Natural killer cell (primary cell): ENCODE measurements around the gene ZNF385C. TPM values are rescaled to one million over a fixed set of nuclear protein-coding genes. Genes with fewer than 3 reads are reported as not detected.

Source experiments
- ATAC-seq, 3 donors: fragments of 150-1000 bp in 2 of 3; fragments of 200-7000 bp in 1 of 3; cut with Tn5 transposase; 1 replicate in 1 of 3; 2 replicates in 2 of 3; pipeline ENCODE4 v1.10.0; 2021; ENCODE audit warnings: mild to moderate bottlenecking in 2 of 3, moderate library complexity in 2 of 3
- DNase-seq, 2 donors: peaks; one replicate each; pipeline versions ENCODE4 v3.0.0 to v3.0.0-alpha.2; 2013 to 2021; ENCODE audit warnings: mixed read lengths in 1 of 2
- H3K27ac ChIP-seq: one replicate; pipeline ENCODE4 v1.5.1; 2013; ENCODE audit warnings: mild to moderate bottlenecking, low read length
- H3K27me3 ChIP-seq: one replicate; pipeline ENCODE4 v1.6.1; 2013; ENCODE audit warnings: low read length; ENCODE audit not compliant: control insufficient read depth, insufficient read depth
- H3K36me3 ChIP-seq: one replicate; pipeline ENCODE4 v1.6.1; 2013; ENCODE audit warnings: low read length; ENCODE audit not compliant: control insufficient read depth, insufficient read depth
- H3K4me1 ChIP-seq: one replicate; pipeline ENCODE4 v1.6.1; 2013; ENCODE audit warnings: low read length; ENCODE audit not compliant: control insufficient read depth, insufficient read depth
- H3K4me3 ChIP-seq: one replicate; pipeline ENCODE4 v1.5.1; 2013; ENCODE audit warnings: low read length
- H3K9me3 ChIP-seq: one replicate; pipeline ENCODE4 v1.6.1; 2013; ENCODE audit warnings: low read length; ENCODE audit not compliant: control insufficient read depth, insufficient read depth
- H3K27ac Mint-ChIP-seq, 2 donors: one replicate each; pipeline ENCODE4 v1.8.0; 2022; ENCODE audit warnings: mild to moderate bottlenecking in 2 of 2, mixed read lengths in 2 of 2, moderate library complexity in 1 of 2
- H3K27me3 Mint-ChIP-seq, 2 donors: one replicate each; pipeline ENCODE4 v1.8.0; 2022; ENCODE audit warnings: low read depth in 2 of 2, mixed read lengths in 2 of 2
- H3K36me3 Mint-ChIP-seq: one replicate; pipeline ENCODE4 v1.8.0; 2022; ENCODE audit warnings: mixed read lengths
- H3K4me1 Mint-ChIP-seq, 2 donors: one replicate each; pipeline ENCODE4 v1.8.0; 2022; ENCODE audit warnings: mixed read lengths in 2 of 2
- H3K4me3 Mint-ChIP-seq: one replicate; pipeline ENCODE4 v1.8.0; 2022; ENCODE audit warnings: mild to moderate bottlenecking, moderate library complexity, mixed read lengths
- H3K9me3 Mint-ChIP-seq, 2 donors: one replicate each; pipeline ENCODE4 v1.8.0; 2022; ENCODE audit warnings: mixed read lengths in 2 of 2
- CTCF ChIP-seq: fragments of 200-600 bp; IDR thresholded peaks from one replicate; pipeline ENCODE4 v1.8.0; 2022; ENCODE audit warnings: antibody characterized with exemption
- WGBS: methylation state at CpG from one replicate; pipeline ENCODE4 v1.1.7; 2013; ENCODE audit warnings: missing lambda C conversion rate; ENCODE audit not compliant: insufficient coverage; 5-methylcytosine and 5-hydroxymethylcytosine counted together
- intact Hi-C: fragments of 100-400 bp; cut with micrococcal nuclease; formaldehyde crosslinking; loops from one replicate; pipeline ENCODE4 v1.14.2; 2022
- total RNA-seq, 4 donors: library from RNA; stranded (reverse); fragments of 120-200 nt in 1 of 4; gene quantifications; one replicate each; pipeline versions ENCODE4 v1.2.3 to v1.2.4, GENCODE V29; 2013 to 2022

The ZNF385C gene
- total RNA-seq, 3 donors from 2014 or later (not counting 1 experiment from before 2014, with no cell fraction given), result 0.28 TPM; not detected in 2

- intact Hi-C loops, result no loop called here
- Histone ChIP-seq H3K27me3 (no peaks in the 10 kb centered on the region), H3K9me3 (no peaks in the 10 kb centered on the region), H3K27ac (no peak overlapping the region), H3K4me3 (no peak overlapping the region), H3K36me3 (no peaks in the 10 kb centered on the region), H3K4me1 (no peaks in the 10 kb centered on the region)
- H3K27me3 Mint-ChIP-seq, result peaks cover 0 to 4% of the 10 kb centered on the region in 2 donors
- no peak overlapping the region for H3K27ac Mint-ChIP-seq
- DNase-seq, result no peak
- no peaks in the 10 kb centered on the region for H3K9me3 Mint-ChIP-seq
- TF ChIP-seq CTCF, result no peak
- no peak overlapping the region for H3K4me3 Mint-ChIP-seq
- no peak for ATAC-seq
- 93% methylated on average over 19 of the region's 20 CpGs for WGBS
- H3K36me3 Mint-ChIP-seq, result no peaks in the 10 kb centered on the region
- H3K4me1 Mint-ChIP-seq, result no peaks in the 10 kb centered on the region
Observed at GRCh38 chr17:42087736-42088705, 10.3 kb downstream of the ZNF385C start.

- 92% methylated on average over 4 of the region's 7 CpGs for WGBS
- no peak for TF ChIP-seq CTCF
Observed at GRCh38 chr17:42087042-42087701, 11.1 kb downstream of the ZNF385C start.

GRCh38 chr17:42081516-42082129 is 16.6 kb downstream of the ZNF385C start:
- WGBS, result 85% methylated on average over 9 of the region's 9 CpGs
- H3K27me3 ChIP-seq, result no peaks in the 10 kb centered on the region

More at GRCh38 chr17:42087042-42087701, 11.1 kb downstream of the ZNF385C start:
- no peaks in the 10 kb centered on the region for H3K4me1 Mint-ChIP-seq
- Histone ChIP-seq H3K9me3 (no peaks in the 10 kb centered on the region), H3K27ac (no peak overlapping the region), H3K4me3 (no peak overlapping the region), H3K36me3 (no peaks in the 10 kb centered on the region), H3K4me1 (no peaks in the 10 kb centered on the region), H3K27me3 (no peaks in the 10 kb centered on the region)
- no peak overlapping the region for H3K4me3 Mint-ChIP-seq
- intact Hi-C loops, result no loop called here
- no peak for DNase-seq
- H3K36me3 Mint-ChIP-seq, result no peaks in the 10 kb centered on the region
- no peak overlapping the region for H3K27ac Mint-ChIP-seq
- peaks cover 0 to 4% of the 10 kb centered on the region in 2 donors for H3K27me3 Mint-ChIP-seq
- no peaks in the 10 kb centered on the region for H3K9me3 Mint-ChIP-seq
- no peak for ATAC-seq

More at GRCh38 chr17:42081516-42082129, 16.6 kb downstream of the ZNF385C start:
- no peak overlapping the region for H3K4me3 Mint-ChIP-seq
- no peaks in the 10 kb centered on the region for H3K9me3 Mint-ChIP-seq
- H3K36me3 Mint-ChIP-seq, result no peaks in the 10 kb centered on the region
- no peak overlapping the region for H3K27ac Mint-ChIP-seq
- Histone ChIP-seq H3K27ac (no peak overlapping the region), H3K36me3 (no peaks in the 10 kb centered on the region), H3K9me3 (no peaks in the 10 kb centered on the region), H3K4me3 (no peak overlapping the region), H3K4me1 (no peaks in the 10 kb centered on the region)
- TF ChIP-seq CTCF, result no peak
- H3K27me3 Mint-ChIP-seq, result no peaks in the 10 kb centered on the region
- DNase-seq, result no peak
- intact Hi-C loops, result no loop called here
- no peak for ATAC-seq
- H3K4me1 Mint-ChIP-seq, result no peaks in the 10 kb centered on the region
